GM12801 (cell line): ENCODE measurements around the gene KCNAB1.

Experiments used
- CTCF ChIP-seq: IDR thresholded peaks from one replicate; pipeline ENCODE4 v1.5.1; 2011; ENCODE audit warnings: control low read depth; ENCODE audit not compliant: insufficient read length; ENCODE audit errors: extremely low read depth

The KCNAB1 gene

GRCh38 chr3:156274791-156275190 lies 154.4 kb downstream of the KCNAB1 start:
- TF ChIP-seq CTCF: no peak

GRCh38 chr3:156285626-156286025 lies 165.2 kb downstream of the KCNAB1 start:
- no peak for TF ChIP-seq CTCF

GRCh38 chr3:156290924-156291271 lies 170.5 kb downstream of the KCNAB1 start:
- TF ChIP-seq CTCF: no peak

GRCh38 chr3:156291272-156292123 lies 171.1 kb downstream of the KCNAB1 start:
- no peak for TF ChIP-seq CTCF

- no peak for TF ChIP-seq CTCF
Measured at GRCh38 chr3:156293566-156293965, 173.2 kb downstream of the KCNAB1 start.

GRCh38 chr3:156297582-156297981 lies 177.2 kb downstream of the KCNAB1 start:
- no peak for TF ChIP-seq CTCF

GRCh38 chr3:156298014-156298413 lies 177.6 kb downstream of the KCNAB1 start:
- no peak for TF ChIP-seq CTCF

GRCh38 chr3:156298938-156299337 lies 178.6 kb downstream of the KCNAB1 start:
- TF ChIP-seq CTCF: no peak
